GM10266 (cell line): ENCODE measurements around the gene FBRSL1.

Source experiments
- DNase-seq: peaks from one replicate; pipeline ENCODE4 v3.0.0; 2012; ENCODE audit errors: extremely low spot score
- TF ChIP-seq, protein P1 (sequence below): IDR thresholded peaks from 2 replicates; pipeline ENCODE4 v1.5.1; 2012; ENCODE audit warnings: mild to moderate bottlenecking, low read depth; ENCODE audit not compliant: control insufficient read depth, insufficient read depth; ENCODE audit errors: missing control alignments

FBRSL1 gene

DNA sequence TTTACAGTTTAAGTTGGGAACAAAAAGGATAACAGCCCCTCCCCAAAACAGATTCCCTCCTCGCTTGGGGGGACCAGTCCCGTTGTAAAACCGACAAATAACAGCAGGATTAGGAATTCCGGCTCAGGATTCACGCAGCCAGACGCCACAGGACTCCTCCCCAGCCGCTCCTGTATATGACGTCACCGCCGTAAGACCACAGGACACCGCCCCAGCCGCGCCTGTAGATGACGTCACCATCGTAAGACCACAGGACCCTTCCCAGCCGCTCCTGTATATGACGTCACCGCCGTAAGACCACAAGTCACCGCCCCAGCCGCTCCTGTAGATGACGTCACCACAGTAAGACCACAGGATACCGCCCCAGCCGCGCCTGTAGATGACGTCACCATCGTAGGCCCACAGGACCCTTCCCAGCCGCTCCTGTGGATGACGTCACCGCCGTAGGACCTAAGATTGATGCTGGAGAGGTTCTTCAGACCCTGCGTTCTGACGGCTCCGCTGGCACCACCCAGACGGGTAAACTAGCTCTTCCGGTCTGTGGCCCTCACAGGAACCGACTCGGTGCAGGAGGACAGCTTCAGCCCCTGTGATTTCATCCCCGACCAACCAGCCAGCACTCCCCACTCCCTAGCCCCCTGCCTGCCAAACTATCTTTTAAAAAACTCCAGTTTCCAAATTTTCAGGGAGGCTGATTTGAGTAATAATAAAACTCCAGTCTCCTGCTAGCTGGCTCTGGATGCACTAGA is 43.9 kb upstream of the FBRSL1 start:
- TF ChIP-seq, protein P1, sequence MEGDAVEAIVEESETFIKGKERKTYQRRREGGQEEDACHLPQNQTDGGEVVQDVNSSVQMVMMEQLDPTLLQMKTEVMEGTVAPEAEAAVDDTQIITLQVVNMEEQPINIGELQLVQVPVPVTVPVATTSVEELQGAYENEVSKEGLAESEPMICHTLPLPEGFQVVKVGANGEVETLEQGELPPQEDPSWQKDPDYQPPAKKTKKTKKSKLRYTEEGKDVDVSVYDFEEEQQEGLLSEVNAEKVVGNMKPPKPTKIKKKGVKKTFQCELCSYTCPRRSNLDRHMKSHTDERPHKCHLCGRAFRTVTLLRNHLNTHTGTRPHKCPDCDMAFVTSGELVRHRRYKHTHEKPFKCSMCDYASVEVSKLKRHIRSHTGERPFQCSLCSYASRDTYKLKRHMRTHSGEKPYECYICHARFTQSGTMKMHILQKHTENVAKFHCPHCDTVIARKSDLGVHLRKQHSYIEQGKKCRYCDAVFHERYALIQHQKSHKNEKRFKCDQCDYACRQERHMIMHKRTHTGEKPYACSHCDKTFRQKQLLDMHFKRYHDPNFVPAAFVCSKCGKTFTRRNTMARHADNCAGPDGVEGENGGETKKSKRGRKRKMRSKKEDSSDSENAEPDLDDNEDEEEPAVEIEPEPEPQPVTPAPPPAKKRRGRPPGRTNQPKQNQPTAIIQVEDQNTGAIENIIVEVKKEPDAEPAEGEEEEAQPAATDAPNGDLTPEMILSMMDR: no peak
- DNase-seq: no peak

DNA sequence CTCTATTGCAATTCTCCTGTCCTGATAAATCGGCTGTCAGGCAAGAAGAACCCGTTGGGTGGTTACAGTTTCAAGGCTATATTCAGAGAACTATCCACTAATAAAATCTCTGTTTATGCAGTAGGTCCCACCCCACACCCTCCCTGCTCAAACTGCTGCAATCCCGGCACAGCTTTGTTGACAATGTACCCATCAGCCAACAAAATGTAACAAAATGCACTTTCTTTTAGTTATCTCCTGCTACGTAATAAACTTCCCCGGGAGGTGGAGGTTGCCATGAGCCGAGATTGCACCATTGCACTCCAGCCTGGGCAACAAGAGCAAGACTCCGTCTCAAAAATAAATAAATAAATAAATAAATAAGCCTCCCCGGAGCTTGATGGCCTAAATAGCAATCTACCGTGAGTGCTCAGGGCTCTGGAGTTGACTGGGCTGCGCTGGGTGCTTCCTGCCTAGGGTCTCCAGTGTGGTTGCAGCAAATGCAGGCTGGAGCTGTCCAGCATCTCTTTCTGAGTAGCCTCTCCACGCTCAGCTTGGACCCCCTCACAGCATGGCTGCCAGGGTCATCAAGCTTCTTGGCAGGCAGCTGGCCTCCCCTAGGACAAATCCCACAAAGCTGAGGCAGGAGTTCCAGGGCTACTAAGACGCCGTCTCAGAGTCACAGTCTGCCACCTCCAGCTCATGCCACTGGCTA is 43.2 kb upstream of the FBRSL1 start:
- TF ChIP-seq, protein P1: no peak
- DNase-seq: no peak

GRCh38 chr12:132447327-132447720 is 42.6 kb upstream of the FBRSL1 start:
- TF ChIP-seq, protein P1: no peak
- DNase-seq: no peak

- TF ChIP-seq, protein P1: no peak
- no peak for DNase-seq
These were observed 42.1 kb upstream of the FBRSL1 start for GRCh38 chr12:132447731-132448462.

DNA sequence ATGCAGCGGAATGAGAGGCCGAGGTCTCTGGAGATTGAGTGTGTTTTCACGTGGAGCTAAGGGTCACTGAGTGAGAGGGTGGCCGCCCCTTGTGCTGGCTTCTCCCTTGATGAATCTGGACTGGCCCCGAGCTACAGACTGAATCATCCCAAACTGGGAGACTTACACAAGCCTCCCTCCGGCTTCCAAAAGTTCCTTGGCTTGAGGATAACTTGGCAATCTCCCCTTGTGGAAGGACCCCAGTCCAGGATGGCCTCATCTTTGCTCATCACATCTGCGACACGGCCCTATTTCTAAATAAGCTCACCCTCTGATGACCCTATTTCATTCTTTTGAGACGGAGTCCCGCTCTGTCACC is 41.5 kb upstream of the FBRSL1 start:
- no peak for DNase-seq
- TF ChIP-seq, protein P1: no peak

DNA sequence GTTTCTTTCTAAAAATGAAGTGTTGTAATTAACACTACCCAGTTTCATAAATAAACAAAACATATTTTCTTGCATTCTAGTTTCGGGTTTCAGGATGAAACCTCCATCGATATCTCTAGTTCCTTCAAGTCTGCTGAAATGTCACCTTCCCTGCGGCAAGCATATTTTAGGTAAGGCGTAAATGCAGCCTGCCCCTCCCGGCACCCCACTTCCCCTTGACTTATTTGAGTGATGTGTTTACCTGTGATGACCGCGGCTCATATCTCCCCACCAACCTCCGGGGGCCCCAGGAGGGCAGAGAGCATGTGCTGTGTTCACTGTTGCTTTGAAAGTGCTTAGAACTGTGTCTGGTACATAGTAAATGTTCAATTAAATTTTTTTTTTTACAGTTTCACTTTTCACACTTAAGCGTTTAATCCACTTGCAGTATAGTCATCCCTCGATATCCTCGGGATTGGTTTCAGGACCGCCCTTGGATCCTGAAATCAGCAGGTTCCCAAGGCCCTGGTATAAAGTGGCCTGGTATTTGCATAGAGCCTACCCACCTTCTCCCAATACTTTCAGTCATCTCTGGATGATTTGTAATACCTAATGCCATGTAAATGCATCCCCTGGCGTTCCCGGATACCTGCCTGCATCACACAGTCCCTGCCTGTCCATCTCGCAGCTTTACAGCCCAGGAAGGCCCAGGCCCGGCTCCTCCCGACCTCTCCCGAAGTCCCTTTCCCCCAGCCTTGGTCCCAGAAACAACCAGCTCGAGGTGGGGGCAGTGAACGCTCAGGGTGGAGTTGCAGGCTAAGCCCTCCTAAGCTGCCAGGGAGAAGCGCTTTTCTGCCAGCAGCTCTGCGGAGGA is 40.2 kb upstream of the FBRSL1 start:
- peak; percentile 80 for DNase-seq
- TF ChIP-seq, protein P1: no peak
